Ishikawa (cell line): Measurements from ENCODE around the gene ASPA.

ENCODE experiments used
- CREB1 ChIP-seq: IDR thresholded peaks from 2 replicates; pipeline ENCODE4 v1.6.1; 2012; ENCODE audit warnings: low read depth
- EGR1 ChIP-seq: IDR thresholded peaks from 2 replicates; pipeline ENCODE4 v1.6.1; 2012
- EP300 ChIP-seq: IDR thresholded peaks from 2 replicates; pipeline ENCODE4 v1.6.1; 2012; ENCODE audit warnings: borderline replicate concordance
- FOXM1 ChIP-seq: IDR thresholded peaks from 2 replicates; pipeline ENCODE4 v1.6.1; 2012; ENCODE audit warnings: low read depth, borderline replicate concordance
- RAD21 ChIP-seq: IDR thresholded peaks from 2 replicates; pipeline ENCODE4 v1.6.1; 2012; ENCODE audit warnings: low read depth
- YY1 ChIP-seq: IDR thresholded peaks from 2 replicates; pipeline ENCODE4 v1.6.1; 2012; ENCODE audit warnings: low read depth
- TF ChIP-seq, protein P1 (sequence below): IDR thresholded peaks from 2 replicates; pipeline ENCODE4 v1.6.1; 2012
- TF ChIP-seq, protein P2 (sequence below): IDR thresholded peaks from 2 replicates; pipeline ENCODE4 v1.6.1; 2012; ENCODE audit warnings: low read depth, mild to moderate bottlenecking

DNA sequence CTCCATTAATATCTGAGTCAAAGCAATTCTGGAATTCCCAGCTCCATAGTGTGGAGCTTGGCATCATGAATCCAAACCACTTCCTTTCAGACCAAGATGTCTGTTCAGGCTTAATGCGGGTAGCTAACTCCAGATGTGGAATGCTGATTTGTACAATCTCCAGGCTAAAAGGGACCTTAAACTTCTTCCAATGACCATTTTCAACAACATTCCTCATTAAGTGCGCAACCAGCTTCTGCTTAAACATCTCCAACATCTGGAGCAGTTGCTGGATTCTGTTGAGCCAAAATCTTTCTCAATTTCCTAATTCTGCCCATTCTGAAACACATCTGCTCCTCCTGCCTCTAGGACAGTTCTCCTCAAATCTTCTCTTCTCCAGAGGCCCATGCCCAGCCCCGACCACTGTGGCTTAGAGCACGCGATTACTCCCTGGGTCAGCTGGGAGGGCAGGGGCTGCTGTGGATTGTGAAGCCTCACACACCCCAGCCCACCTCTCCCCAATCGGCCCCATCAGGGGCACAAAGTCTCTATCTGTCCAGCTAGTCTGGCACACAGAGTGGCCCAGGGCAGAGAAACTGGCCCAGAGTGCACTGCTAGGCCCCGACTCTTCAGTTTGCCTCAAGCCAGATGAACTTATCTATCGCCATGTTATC is 36.2 kb downstream of the ASPA start:
- no peak for TF ChIP-seq RAD21
- no peak for TF ChIP-seq FOXM1
- TF ChIP-seq EGR1: no peak
- TF ChIP-seq, protein P1, sequence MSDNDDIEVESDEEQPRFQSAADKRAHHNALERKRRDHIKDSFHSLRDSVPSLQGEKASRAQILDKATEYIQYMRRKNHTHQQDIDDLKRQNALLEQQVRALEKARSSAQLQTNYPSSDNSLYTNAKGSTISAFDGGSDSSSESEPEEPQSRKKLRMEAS: no peak
- no peak for TF ChIP-seq CREB1
- no peak for TF ChIP-seq YY1
- no peak for TF ChIP-seq EP300
- TF ChIP-seq, protein P2, sequence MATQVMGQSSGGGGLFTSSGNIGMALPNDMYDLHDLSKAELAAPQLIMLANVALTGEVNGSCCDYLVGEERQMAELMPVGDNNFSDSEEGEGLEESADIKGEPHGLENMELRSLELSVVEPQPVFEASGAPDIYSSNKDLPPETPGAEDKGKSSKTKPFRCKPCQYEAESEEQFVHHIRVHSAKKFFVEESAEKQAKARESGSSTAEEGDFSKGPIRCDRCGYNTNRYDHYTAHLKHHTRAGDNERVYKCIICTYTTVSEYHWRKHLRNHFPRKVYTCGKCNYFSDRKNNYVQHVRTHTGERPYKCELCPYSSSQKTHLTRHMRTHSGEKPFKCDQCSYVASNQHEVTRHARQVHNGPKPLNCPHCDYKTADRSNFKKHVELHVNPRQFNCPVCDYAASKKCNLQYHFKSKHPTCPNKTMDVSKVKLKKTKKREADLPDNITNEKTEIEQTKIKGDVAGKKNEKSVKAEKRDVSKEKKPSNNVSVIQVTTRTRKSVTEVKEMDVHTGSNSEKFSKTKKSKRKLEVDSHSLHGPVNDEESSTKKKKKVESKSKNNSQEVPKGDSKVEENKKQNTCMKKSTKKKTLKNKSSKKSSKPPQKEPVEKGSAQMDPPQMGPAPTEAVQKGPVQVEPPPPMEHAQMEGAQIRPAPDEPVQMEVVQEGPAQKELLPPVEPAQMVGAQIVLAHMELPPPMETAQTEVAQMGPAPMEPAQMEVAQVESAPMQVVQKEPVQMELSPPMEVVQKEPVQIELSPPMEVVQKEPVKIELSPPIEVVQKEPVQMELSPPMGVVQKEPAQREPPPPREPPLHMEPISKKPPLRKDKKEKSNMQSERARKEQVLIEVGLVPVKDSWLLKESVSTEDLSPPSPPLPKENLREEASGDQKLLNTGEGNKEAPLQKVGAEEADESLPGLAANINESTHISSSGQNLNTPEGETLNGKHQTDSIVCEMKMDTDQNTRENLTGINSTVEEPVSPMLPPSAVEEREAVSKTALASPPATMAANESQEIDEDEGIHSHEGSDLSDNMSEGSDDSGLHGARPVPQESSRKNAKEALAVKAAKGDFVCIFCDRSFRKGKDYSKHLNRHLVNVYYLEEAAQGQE: no peak
